SK-N-SH (cell line): ENCODE data around the gene MATR3.

Source experiments
- CTCF ChIP-seq: fragments of 200-600 bp; sonication (generic); IDR thresholded peaks from 2 replicates; pipeline ENCODE4 v1.6.1; 2017; ENCODE audit warnings: antibody characterized with exemption, mild to moderate bottlenecking, moderate library complexity
- ELF1 ChIP-seq: IDR thresholded peaks from 2 replicates; pipeline ENCODE4 v1.4.0; 2012
- GABPA ChIP-seq: IDR thresholded peaks from 2 replicates; pipeline ENCODE4 v1.4.0; 2012; ENCODE audit warnings: low read depth, mild to moderate bottlenecking
- NFIC ChIP-seq: IDR thresholded peaks from 2 replicates; pipeline ENCODE4 v1.4.0; 2012; ENCODE audit warnings: borderline replicate concordance
- RAD21 ChIP-seq: IDR thresholded peaks from 2 replicates; pipeline ENCODE4 v1.6.1; 2012; ENCODE audit warnings: mild to moderate bottlenecking, low read length
- REST ChIP-seq: IDR thresholded peaks from 2 replicates; pipeline ENCODE4 v1.6.1; 2012; ENCODE audit warnings: mild to moderate bottlenecking, low read depth, low read length, moderate library complexity
- YY1 ChIP-seq: IDR thresholded peaks from 2 replicates; pipeline ENCODE4 v1.4.0; 2012; ENCODE audit warnings: low read depth, mild to moderate bottlenecking

GRCh38 chr5:139343476-139343875 is 49.9 kb downstream of the MATR3 start:
- TF ChIP-seq YY1 = no peak
- TF ChIP-seq NFIC = no peak
- TF ChIP-seq CTCF = no peak
- no peak for TF ChIP-seq REST
- TF ChIP-seq GABPA = no peak
- no peak for TF ChIP-seq ELF1
- no peak for TF ChIP-seq RAD21
